WERI-Rb-1 (cell line): Measurements from ENCODE around the gene CALCOCO1.
"Not testable (repeated sequence)": the region's sequence is repeated elsewhere in the genome, so short reads cannot be mapped to it uniquely, and the experiment has no call there.

Experiments
- DNase-seq: peaks from one replicate; pipeline ENCODE4 v3.0.0-alpha.2; 2020
- H3K27ac ChIP-seq: fragments of 250-450 bp; sonication (Bioruptor Pico); 2 replicates; pipeline ENCODE4 v1.5.1; 2020; ENCODE audit warnings: mild to moderate bottlenecking, moderate library complexity
- H3K27me3 ChIP-seq: fragments of 250-450 bp; sonication (Bioruptor Pico); 2 replicates; pipeline ENCODE4 v1.5.1; 2021; ENCODE audit warnings: mild to moderate bottlenecking, low read depth, moderate library complexity; ENCODE audit not compliant: insufficient read depth, severe bottlenecking
- H3K36me3 ChIP-seq: fragments of 250-450 bp; sonication (Bioruptor Pico); 2 replicates; pipeline ENCODE4 v1.5.1; 2020; ENCODE audit warnings: mild to moderate bottlenecking, moderate library complexity
- H3K4me3 ChIP-seq: 2 replicates; pipeline ENCODE4 v1.5.1; 2011; ENCODE audit warnings: low read depth, mild to moderate bottlenecking, control low read depth, low read length
- H3K9me3 ChIP-seq: fragments of 250-450 bp; sonication (Bioruptor Pico); 2 replicates; pipeline ENCODE4 v1.5.1; 2021; ENCODE audit warnings: mild to moderate bottlenecking, moderate library complexity; ENCODE audit not compliant: severe bottlenecking
- TF ChIP-seq, protein P1 (sequence below): IDR thresholded peaks from 2 replicates; pipeline ENCODE4 v1.5.1; 2011; ENCODE audit warnings: low read depth, mild to moderate bottlenecking, control low read depth, inconsistent platforms, low read length

Gene CALCOCO1

DNA sequence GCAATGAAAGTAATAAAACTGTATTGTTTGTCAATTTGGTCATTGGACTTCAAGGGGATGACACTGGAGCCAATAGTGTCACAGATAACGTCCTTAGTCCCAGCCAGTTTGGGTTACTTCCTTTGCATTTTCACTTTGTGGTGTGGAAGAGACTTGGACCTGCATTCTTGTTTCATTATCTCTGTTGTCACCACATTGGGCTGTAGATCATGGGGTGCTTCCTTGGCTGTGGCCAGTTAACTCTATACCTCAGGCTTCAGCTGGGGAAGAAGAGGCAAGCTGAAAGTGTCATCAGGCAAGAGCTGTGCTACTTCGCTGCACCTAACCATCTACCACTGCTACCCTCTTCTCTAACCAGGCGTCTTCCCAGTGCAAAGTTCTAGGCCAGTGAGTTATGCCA, 39.6 kb upstream of the CALCOCO1 start:
- Histone ChIP-seq H3K36me3 (no peaks in the 10 kb centered on the region), H3K27me3 (no peaks in the 10 kb centered on the region), H3K4me3 (no peak overlapping the region), H3K9me3 (peaks cover 2% of the 10 kb centered on the region), H3K27ac (no peak overlapping the region)
- DNase-seq: no peak
- TF ChIP-seq, protein P1, sequence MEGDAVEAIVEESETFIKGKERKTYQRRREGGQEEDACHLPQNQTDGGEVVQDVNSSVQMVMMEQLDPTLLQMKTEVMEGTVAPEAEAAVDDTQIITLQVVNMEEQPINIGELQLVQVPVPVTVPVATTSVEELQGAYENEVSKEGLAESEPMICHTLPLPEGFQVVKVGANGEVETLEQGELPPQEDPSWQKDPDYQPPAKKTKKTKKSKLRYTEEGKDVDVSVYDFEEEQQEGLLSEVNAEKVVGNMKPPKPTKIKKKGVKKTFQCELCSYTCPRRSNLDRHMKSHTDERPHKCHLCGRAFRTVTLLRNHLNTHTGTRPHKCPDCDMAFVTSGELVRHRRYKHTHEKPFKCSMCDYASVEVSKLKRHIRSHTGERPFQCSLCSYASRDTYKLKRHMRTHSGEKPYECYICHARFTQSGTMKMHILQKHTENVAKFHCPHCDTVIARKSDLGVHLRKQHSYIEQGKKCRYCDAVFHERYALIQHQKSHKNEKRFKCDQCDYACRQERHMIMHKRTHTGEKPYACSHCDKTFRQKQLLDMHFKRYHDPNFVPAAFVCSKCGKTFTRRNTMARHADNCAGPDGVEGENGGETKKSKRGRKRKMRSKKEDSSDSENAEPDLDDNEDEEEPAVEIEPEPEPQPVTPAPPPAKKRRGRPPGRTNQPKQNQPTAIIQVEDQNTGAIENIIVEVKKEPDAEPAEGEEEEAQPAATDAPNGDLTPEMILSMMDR: no peak

DNA sequence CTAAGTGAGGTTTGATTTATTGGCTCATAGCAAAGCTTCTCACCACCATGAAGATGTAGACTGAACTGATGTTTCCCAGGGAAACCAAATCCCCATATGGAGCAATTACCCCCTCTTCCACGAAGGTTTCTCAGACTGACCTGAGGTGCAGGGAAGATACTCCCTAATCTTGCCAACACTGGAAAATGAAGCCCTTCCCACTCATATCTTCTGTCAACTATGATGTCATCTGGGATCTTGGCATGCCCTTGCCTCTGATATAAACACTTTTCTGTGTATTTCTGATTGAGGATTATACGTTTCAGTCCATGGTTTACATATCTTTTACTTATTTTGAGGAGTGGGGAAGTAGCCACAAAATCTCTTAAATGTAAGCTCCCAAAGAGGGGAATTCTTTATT, 38.6 kb upstream of the CALCOCO1 start:
- Histone ChIP-seq H3K36me3 (no peaks in the 10 kb centered on the region), H3K27me3 (no peaks in the 10 kb centered on the region), H3K4me3 (no peak overlapping the region), H3K9me3 (peaks cover 2% of the 10 kb centered on the region), H3K27ac (no peak overlapping the region)
- no peak for DNase-seq
- TF ChIP-seq, protein P1: no peak

- TF ChIP-seq, protein P1: no peak
- no peak for DNase-seq
- Histone ChIP-seq H3K36me3 (no peaks in the 10 kb centered on the region), H3K9me3 (peaks cover 2% of the 10 kb centered on the region), H3K4me3 (no peak overlapping the region), H3K27me3 (no peaks in the 10 kb centered on the region), H3K27ac (no peak overlapping the region)
These were observed 37.4 kb upstream of the CALCOCO1 start for GRCh38 chr12:53764615-53765014.

DNA sequence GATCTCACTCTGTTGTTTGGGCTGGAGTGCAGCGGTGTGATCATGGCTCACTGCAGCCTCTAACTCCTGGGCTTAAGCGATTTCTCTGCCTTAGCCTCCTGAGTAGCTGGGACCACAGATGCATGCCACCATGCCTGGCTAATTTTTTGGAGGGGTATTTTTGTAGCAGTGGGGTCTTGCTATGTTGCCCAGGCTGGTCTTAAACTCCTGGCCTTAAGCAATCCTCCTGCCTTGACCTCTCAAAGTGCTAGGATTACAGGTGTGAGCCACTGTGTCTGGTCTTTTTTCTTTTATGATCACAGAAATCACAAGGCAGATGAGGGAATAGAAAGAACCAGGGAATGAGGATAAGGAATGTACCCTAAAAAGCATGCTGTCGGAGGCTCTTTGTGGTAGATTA, 35.5 kb upstream of the CALCOCO1 start:
- not testable (repeated sequence) for H3K36me3 ChIP-seq, H3K27ac ChIP-seq, H3K27me3 ChIP-seq, H3K4me3 ChIP-seq, DNase-seq, H3K9me3 ChIP-seq

- no peak for DNase-seq
- H3K36me3 ChIP-seq: no peaks in the 10 kb centered on the region
- H3K9me3 ChIP-seq: no peaks in the 10 kb centered on the region
- TF ChIP-seq, protein P1: no peak
- H3K4me3 ChIP-seq: no peak overlapping the region
- no peak overlapping the region for H3K27ac ChIP-seq
- H3K27me3 ChIP-seq: no peaks in the 10 kb centered on the region
These were observed 34.1 kb upstream of the CALCOCO1 start for GRCh38 chr12:53761306-53761705.

DNA sequence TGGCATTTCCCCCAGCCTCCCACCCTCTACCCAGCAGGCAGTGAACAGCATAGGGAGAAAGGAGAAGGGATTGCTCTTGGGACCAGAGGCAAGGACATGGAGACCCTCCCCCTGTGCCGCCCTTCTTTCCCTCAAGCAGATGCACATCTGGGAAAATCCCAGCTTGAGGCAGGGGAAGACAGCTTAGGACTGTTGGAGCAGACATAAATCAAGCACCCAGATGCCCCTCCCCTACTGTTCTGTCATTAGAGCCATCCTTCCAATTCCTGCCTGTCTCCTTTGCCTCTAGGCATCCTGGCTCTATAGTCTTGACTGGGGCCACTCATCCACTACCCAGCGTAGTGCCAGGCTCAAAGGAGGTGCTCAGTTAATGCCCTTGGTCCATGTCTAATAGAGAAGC, 32.0 kb upstream of the CALCOCO1 start:
- no peaks in the 10 kb centered on the region for H3K36me3 ChIP-seq
- TF ChIP-seq, protein P1: no peak
- peak; percentile 63 for DNase-seq
- no peaks in the 10 kb centered on the region for H3K27me3 ChIP-seq
- no peak overlapping the region for H3K4me3 ChIP-seq
- H3K9me3 ChIP-seq: no peaks in the 10 kb centered on the region
- no peak overlapping the region for H3K27ac ChIP-seq

DNA sequence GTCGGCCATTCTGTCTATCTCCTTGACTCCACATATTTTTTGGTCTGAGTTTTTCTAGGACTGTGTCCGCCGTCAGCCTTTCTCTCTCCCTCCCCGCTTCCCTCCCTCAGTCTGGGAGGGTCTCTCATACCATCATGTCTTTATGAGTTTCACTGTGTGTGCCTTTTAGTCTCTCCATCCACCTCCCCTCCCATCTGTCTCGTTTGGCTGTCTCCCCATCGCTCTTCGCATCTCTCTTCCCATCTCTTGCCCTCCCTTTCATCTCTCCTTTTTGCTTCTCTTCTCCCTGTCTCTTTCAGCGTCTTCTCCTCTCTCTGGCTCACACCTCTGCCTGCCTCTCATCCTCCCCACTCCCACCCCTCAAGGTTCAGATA, 31.5 kb upstream of the CALCOCO1 start:
- no peaks in the 10 kb centered on the region for H3K9me3 ChIP-seq
- DNase-seq: no peak
- H3K36me3 ChIP-seq: no peaks in the 10 kb centered on the region
- no peak overlapping the region for H3K27ac ChIP-seq
- H3K4me3 ChIP-seq: no peak overlapping the region
- H3K27me3 ChIP-seq: no peaks in the 10 kb centered on the region
- TF ChIP-seq, protein P1: no peak
